ENCODE measurements around the gene WSCD2. TPM values are rescaled to one million over a fixed set of nuclear protein-coding genes. Genes with fewer than 3 reads are reported as not detected.

Gene WSCD2
- total and polyA plus RNA-seq, 3 experiments from 2014 or later = 0.39 TPM; not detected in 2

GRCh38 chr12:108112832-108113556, 16.1 kb upstream of the WSCD2 start:
- no peaks in the 10 kb centered on the region for H3K27me3 ChIP-seq (ENCODE audit: insufficient read depth, low read length, poor library complexity, severe bottlenecking)
- Mint-ChIP-seq H3K27ac (no peak overlapping the region), H3K4me3 (no peak overlapping the region), H3K4me1 (no peaks in the 10 kb centered on the region), H3K27me3 (peaks cover 16 to 18% of the 10 kb centered on the region in 2 donors), H3K36me3 (no peaks in the 10 kb centered on the region), H3K9me3 (peaks cover 0 to 1% (median 0%) of the 10 kb centered on the region in 5 donors)
- ChIA-PET CTCF (no interaction called here), POLR2A (no interaction called here)
- H3K27ac ChIP-seq (ENCODE audit: low read depth, low read length) = no peak overlapping the region
- no peaks in the 10 kb centered on the region for H3K9me3 ChIP-seq (ENCODE audit: low read length)
- H3K4me3 ChIP-seq (ENCODE audit: low read length) = no peak overlapping the region
- no peaks in the 10 kb centered on the region for H3K36me3 ChIP-seq (ENCODE audit: insufficient read depth, low read length)
- no peaks in the 10 kb centered on the region for H3K4me1 ChIP-seq (ENCODE audit: insufficient read depth, low read length)
- DNase-seq = no peak

DNA sequence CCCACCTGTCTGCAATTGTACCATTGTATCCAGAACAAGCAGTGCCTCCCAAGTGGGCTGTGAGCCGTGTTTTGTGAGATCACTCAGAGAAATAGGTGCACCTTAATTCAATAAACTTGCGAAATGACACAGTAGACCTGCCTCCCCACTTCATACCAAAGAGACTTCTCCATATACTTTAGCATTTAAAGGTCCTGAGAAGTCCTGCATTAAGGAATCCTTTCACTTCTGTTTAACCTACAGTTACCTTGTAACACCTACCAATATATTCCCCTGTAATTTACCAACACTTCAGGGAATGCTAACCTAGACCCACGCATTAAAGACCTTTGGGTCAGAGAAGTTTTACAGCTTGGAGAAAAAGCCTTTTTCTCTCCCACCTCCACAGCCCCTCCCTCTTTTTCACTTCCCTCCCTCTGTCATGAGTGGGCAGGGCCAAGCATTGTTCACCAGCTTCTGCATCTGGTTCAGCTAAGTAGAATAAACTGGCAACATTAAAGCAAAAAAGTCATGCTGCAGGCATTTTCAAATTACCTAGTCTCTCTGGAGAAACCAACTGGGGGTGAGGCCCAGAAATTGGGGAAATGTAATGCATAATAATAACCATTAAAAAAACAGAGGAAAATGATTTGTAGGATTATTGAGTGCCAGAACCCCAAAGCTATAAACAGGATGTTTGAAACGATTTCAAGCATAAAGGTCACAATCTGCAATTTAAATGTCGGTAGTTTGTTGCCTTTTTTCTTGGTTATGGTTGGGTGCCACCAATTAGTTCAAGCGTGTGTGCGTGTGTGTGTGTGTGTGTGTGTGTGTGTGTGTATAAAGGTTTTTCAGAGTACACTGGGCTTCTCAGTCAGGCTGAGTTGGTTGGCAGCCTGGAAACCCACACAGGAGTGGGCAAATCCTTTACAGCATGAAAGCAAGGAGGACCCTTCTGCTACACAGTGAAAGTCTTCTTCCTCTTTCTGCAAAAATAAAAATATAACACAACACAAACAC, 13.7 kb upstream of the WSCD2 start:
- Mint-ChIP-seq H3K9me3 (peaks cover 0 to 3% (median 0%) of the 10 kb centered on the region in 5 donors), H3K4me3 (no peak overlapping the region), H3K4me1 (peaks cover 0 to 9% (median 8%) of the 10 kb centered on the region in 3 donors), H3K27ac (no peak overlapping the region), H3K36me3 (peaks cover 0 to 2% (median 0%) of the 10 kb centered on the region in 3 donors), H3K27me3 (peaks cover 15 to 22% of the 10 kb centered on the region in 2 donors)
- H3K9me3 ChIP-seq (ENCODE audit: low read length) = no peaks in the 10 kb centered on the region
- no peaks in the 10 kb centered on the region for H3K4me1 ChIP-seq (ENCODE audit: insufficient read depth, low read length)
- ChIA-PET CTCF (no interaction called here), POLR2A (no interaction called here)
- no peak for DNase-seq
- no peak overlapping the region for H3K27ac ChIP-seq (ENCODE audit: low read depth, low read length)
- no peaks in the 10 kb centered on the region for H3K36me3 ChIP-seq (ENCODE audit: insufficient read depth, low read length)
- no peak overlapping the region for H3K4me3 ChIP-seq (ENCODE audit: low read length)
- H3K27me3 ChIP-seq (ENCODE audit: insufficient read depth, low read length, poor library complexity, severe bottlenecking) = no peaks in the 10 kb centered on the region

DNA sequence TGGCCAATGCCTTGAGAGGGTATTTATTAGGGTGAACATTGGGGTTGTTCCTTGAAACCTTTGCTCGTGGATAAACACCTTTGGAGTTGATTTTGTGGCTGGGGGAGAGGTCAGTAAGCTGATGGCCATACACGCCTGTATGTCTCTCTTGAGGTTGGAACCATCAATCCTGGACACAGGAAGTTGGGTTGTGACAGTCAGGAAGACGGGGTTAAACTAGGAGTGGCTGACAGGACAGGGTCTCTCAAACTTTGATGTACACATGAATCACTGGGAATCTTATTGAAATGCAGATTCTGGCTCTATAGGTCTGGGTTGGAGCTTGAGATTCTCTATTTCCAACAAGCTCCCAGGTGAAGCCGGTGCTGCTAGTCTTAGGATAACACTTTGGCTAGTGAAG, 12.8 kb upstream of the WSCD2 start:
- ChIA-PET CTCF (no interaction called here), POLR2A (no interaction called here)
- Histone ChIP-seq H3K4me1 (ENCODE audit: insufficient read depth, low read length) (no peaks in the 10 kb centered on the region), H3K27ac (ENCODE audit: low read depth, low read length) (no peak overlapping the region), H3K9me3 (ENCODE audit: low read length) (no peaks in the 10 kb centered on the region), H3K27me3 (ENCODE audit: insufficient read depth, low read length, poor library complexity, severe bottlenecking) (no peaks in the 10 kb centered on the region), H3K36me3 (ENCODE audit: insufficient read depth, low read length) (no peaks in the 10 kb centered on the region), H3K4me3 (ENCODE audit: low read length) (no peak overlapping the region)
- no peak overlapping the region for H3K4me3 Mint-ChIP-seq
- peaks cover 0 to 4% (median 0%) of the 10 kb centered on the region in 3 donors for H3K36me3 Mint-ChIP-seq
- peaks cover 0 to 3% (median 0%) of the 10 kb centered on the region in 5 donors for H3K9me3 Mint-ChIP-seq
- peaks cover 11 to 23% of the 10 kb centered on the region in 2 donors for H3K27me3 Mint-ChIP-seq
- H3K27ac Mint-ChIP-seq = no peak overlapping the region
- peaks cover 0 to 9% (median 8%) of the 10 kb centered on the region in 3 donors for H3K4me1 Mint-ChIP-seq
- no peak for DNase-seq

DNA sequence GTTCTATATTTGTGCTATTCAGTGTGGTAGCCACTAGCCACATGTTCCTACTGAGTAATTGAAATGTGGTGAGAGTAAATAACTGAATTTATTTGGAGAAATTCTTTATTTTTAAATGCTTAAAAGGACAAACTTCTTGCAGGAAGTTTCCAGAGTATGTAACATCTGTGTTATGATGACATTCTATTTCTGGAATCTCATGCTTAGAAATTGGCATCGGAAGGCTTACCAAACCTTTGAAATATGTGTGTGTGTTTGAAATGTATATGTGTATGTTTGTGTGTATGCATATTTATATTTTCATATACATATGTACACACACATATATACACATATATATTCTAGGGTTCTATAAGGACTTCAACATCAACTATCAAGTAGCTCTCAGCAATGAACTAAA, 12.4 kb upstream of the WSCD2 start:
- Histone ChIP-seq H3K4me1 (ENCODE audit: insufficient read depth, low read length) (no peaks in the 10 kb centered on the region), H3K9me3 (ENCODE audit: low read length) (no peaks in the 10 kb centered on the region), H3K4me3 (ENCODE audit: low read length) (no peak overlapping the region), H3K36me3 (ENCODE audit: insufficient read depth, low read length) (no peaks in the 10 kb centered on the region), H3K27ac (ENCODE audit: low read depth, low read length) (no peak overlapping the region), H3K27me3 (ENCODE audit: insufficient read depth, low read length, poor library complexity, severe bottlenecking) (no peaks in the 10 kb centered on the region)
- Mint-ChIP-seq H3K27me3 (peaks cover 10 to 23% of the 10 kb centered on the region in 2 donors), H3K9me3 (peaks cover 0 to 3% (median 0%) of the 10 kb centered on the region in 5 donors), H3K36me3 (peaks cover 0 to 4% (median 0%) of the 10 kb centered on the region in 3 donors), H3K4me3 (no peak overlapping the region), H3K27ac (no peak overlapping the region), H3K4me1 (peaks cover 0 to 9% (median 8%) of the 10 kb centered on the region in 3 donors)
- ChIA-PET POLR2A (no interaction called here), CTCF (no interaction called here)
- no peak for DNase-seq

DNA sequence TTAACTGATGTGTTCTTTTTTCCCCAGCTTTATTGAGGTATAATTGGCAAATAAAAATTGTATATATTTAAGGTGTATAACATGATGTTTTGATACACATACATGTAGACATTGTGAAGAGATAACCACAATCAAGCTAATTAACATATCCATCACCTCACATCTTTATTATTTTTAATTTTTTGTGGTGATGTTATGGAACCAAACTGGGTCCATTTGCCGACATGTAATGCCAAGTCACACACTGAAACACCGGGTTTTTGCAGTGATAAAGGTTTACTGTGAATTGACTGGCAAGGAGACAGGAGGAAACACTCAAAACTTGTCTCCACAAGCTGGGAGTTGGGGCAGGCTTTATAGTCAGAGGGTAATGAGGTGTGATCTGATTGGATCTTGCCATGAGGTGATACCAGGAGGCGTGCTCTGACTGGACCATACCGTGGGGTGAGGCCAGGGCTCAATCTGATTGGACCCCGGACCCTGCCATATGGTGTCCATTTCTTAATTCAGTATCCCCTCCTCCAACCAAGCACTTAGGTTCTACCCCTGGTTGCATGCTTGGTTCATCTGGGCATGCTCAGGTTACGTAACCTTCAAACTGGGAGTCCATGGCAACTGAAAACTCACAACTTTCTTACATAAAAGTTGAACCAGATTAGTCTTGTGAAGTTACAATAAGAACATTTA, 11.8 kb upstream of the WSCD2 start:
- Mint-ChIP-seq H3K9me3 (peaks cover 0 to 3% (median 0%) of the 10 kb centered on the region in 5 donors), H3K36me3 (peaks cover 0 to 4% (median 0%) of the 10 kb centered on the region in 3 donors), H3K4me1 (peaks cover 0 to 9% (median 8%) of the 10 kb centered on the region in 3 donors), H3K4me3 (no peak overlapping the region), H3K27me3 (peaks cover 8 to 23% of the 10 kb centered on the region in 2 donors), H3K27ac (no peak overlapping the region)
- Histone ChIP-seq H3K36me3 (ENCODE audit: insufficient read depth, low read length) (no peaks in the 10 kb centered on the region), H3K27ac (ENCODE audit: low read depth, low read length) (no peak overlapping the region), H3K9me3 (ENCODE audit: low read length) (no peaks in the 10 kb centered on the region), H3K4me1 (ENCODE audit: insufficient read depth, low read length) (no peaks in the 10 kb centered on the region), H3K27me3 (ENCODE audit: insufficient read depth, low read length, poor library complexity, severe bottlenecking) (no peaks in the 10 kb centered on the region), H3K4me3 (ENCODE audit: low read length) (no peak overlapping the region)
- ChIA-PET POLR2A (no interaction called here), CTCF (no interaction called here)
- no peak for DNase-seq

DNA sequence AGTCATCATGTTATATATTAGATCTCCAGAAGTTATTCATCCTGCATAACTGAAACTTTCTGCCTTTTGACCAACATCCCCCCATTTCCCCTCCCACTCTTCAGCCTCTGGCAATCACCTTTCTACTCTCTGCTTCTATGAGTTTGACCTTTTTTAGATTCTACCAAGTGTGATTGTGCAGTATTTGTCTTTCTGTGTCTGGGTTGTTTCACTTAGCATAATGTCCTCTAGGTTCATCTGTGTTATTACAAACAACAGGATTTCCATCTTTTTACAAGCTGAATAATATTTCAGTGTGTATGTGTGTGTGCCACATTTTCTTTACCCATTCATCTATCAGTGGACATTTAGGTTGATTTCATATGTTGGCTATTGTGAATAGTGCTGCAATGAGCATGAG, 11.2 kb upstream of the WSCD2 start:
- H3K4me3 ChIP-seq (ENCODE audit: low read length) = no peak overlapping the region
- no peaks in the 10 kb centered on the region for H3K36me3 ChIP-seq (ENCODE audit: insufficient read depth, low read length)
- no peaks in the 10 kb centered on the region for H3K27me3 ChIP-seq (ENCODE audit: insufficient read depth, low read length, poor library complexity, severe bottlenecking)
- H3K27ac Mint-ChIP-seq = no peak overlapping the region
- no peak for DNase-seq
- H3K4me1 ChIP-seq (ENCODE audit: insufficient read depth, low read length) = no peaks in the 10 kb centered on the region
- no peaks in the 10 kb centered on the region for H3K9me3 ChIP-seq (ENCODE audit: low read length)
- H3K4me1 Mint-ChIP-seq = peaks cover 0 to 9% (median 8%) of the 10 kb centered on the region in 3 donors
- H3K27ac ChIP-seq (ENCODE audit: low read depth, low read length) = peak overlapping the region; percentile 33
- ChIA-PET POLR2A (no interaction called here), CTCF (no interaction called here)
- H3K27me3 Mint-ChIP-seq = peaks cover 10 to 23% of the 10 kb centered on the region in 2 donors
- peaks cover 0 to 4% (median 0%) of the 10 kb centered on the region in 3 donors for H3K36me3 Mint-ChIP-seq
- peaks cover 0 to 3% (median 0%) of the 10 kb centered on the region in 5 donors for H3K9me3 Mint-ChIP-seq
- H3K4me3 Mint-ChIP-seq = no peak overlapping the region

DNA sequence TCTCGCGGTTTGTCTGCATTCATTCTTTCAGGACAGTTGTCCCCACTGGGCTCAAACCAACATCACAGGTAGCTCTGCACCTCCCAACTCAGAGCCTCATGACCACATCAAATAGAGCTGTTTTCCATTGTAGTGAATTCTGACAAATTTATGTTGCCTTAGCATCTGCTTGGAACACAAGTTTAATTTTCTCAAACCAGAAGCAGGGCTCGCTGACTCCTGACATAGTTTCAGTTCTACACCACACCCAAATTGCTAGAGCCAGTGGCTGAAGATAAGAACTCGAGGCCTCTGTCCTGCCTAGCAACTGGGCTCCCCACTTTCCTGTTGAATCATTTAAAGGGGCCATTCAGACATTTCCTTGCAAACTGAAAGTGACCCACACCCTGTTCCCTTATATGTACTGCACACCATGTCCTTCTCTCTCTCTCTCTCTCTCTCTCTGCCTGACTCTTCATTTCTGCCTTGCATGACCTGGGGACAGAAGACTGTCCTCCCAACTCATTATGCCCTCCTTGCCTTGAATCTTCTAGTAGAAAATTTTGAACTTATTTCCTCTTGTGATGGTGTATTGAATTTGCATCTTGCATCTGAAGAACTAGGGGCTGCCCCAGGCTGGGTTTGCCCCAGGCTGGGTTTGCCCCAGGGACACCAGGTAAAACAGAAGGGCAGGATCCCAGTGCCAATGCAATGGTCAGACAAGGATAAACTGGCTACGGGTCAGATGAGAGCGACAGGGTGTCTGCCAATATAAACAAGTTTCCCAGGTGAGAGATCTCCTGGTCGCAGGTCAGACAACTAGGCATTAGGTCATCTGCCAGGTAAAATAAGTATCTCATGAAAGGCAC, 9.7 kb upstream of the WSCD2 start:
- no peak for DNase-seq
- ChIA-PET POLR2A (no interaction called here), CTCF (no interaction called here)
- peaks cover 0 to 9% (median 8%) of the 10 kb centered on the region in 3 donors for H3K4me1 Mint-ChIP-seq
- Histone ChIP-seq H3K27ac (ENCODE audit: low read depth, low read length) (peak overlapping the region; percentile 58), H3K36me3 (ENCODE audit: insufficient read depth, low read length) (no peaks in the 10 kb centered on the region), H3K4me3 (ENCODE audit: low read length) (no peak overlapping the region), H3K27me3 (ENCODE audit: insufficient read depth, low read length, poor library complexity, severe bottlenecking) (no peaks in the 10 kb centered on the region), H3K4me1 (ENCODE audit: insufficient read depth, low read length) (no peaks in the 10 kb centered on the region), H3K9me3 (ENCODE audit: low read length) (no peaks in the 10 kb centered on the region)
- peak overlapping the region in 1 of 7 donors; percentile 54 for H3K4me3 Mint-ChIP-seq
- peaks cover 10 to 23% of the 10 kb centered on the region in 2 donors for H3K27me3 Mint-ChIP-seq
- H3K27ac Mint-ChIP-seq = peak overlapping the region in 2 of 8 donors; percentile 4 to 12
- peaks cover 0 to 4% (median 0%) of the 10 kb centered on the region in 5 donors for H3K9me3 Mint-ChIP-seq
- H3K36me3 Mint-ChIP-seq = peaks cover 0 to 4% (median 0%) of the 10 kb centered on the region in 3 donors
